ENCODE data around the gene GRB7. TPM values are rescaled to one million over a fixed set of nuclear protein-coding genes. Genes with fewer than 3 reads are reported as not detected.

The GRB7 gene
- total and polyA plus RNA-seq, 2 donors (not counting 1 experiment from before 2014, with no cell fraction given) = 0.81 to 0.84 TPM

DNA sequence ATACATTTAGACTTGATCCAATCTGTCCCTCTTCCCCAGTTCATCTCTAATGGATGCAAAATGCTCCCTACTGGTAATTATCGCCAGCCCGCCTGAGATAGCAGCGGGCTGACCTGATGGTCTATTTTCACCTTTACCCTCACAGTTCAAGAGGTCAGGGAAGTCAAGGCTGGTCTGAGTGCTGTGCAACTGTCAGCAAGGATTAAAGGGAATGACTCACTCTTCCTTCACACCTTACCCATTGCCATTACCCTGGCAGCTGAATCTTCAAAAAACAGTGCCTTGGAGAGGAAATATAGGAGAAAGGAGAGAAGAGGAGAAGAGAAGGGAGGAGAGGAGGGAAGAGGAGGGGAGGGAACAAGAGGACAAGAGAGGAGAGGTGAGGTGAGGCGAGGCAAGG lies 36.3 kb downstream of the GRB7 start:
- Histone ChIP-seq H3K27me3 (replicated peaks in 1 of 4; ENCODE audit: control extremely low read depth in 1 of 4, control insufficient read depth in 3 of 4, insufficient read depth in 4 of 4, low read length in 3 of 4) (no peaks in the 10 kb centered on the region), H3K4me3 (ENCODE audit: control extremely low read depth in 1 of 5, extremely low read depth in 1 of 5, insufficient read depth in 1 of 5, low read depth in 2 of 5, low read length in 4 of 5) (peak overlapping the region in 2 of 5 experiments; percentile 30 to 86), H3K9me3 (ENCODE audit: control extremely low read depth in 1 of 3, control insufficient read depth in 2 of 3, insufficient read depth in 1 of 3, low read length in 2 of 3) (no peaks in the 10 kb centered on the region), H3K4me2 (replicated peaks; ENCODE audit: low read depth, low read length, poor library complexity, severe bottlenecking) (peak overlapping the region; percentile 77), H2AFZ (ENCODE audit: insufficient read depth, low read depth, low read length, poor library complexity, severe bottlenecking) (no peak overlapping the region), H3K36me3 (replicated peaks in 1 of 2; ENCODE audit: control extremely low read depth in 1 of 2, control insufficient read depth in 1 of 2, extremely low read depth in 1 of 2, insufficient read depth in 2 of 2, low read length in 1 of 2) (peaks cover 0 to 57% of the 10 kb centered on the region in 2 experiments), H3K9ac (ENCODE audit: low read length) (peak overlapping the region; percentile 74), H3K27ac (ENCODE audit: low read length in 2 of 2) (peak overlapping the region; percentile 74 to 86), H4K20me1 (ENCODE audit: control insufficient read depth, insufficient read depth, low read length, poor library complexity, severe bottlenecking) (peaks cover 4% of the 10 kb centered on the region), H3K79me2 (ENCODE audit: control insufficient read depth, insufficient read depth, low read length) (peaks cover 98% of the 10 kb centered on the region), H3K4me1 (ENCODE audit: control insufficient read depth in 2 of 2, insufficient read depth in 2 of 2, low read length in 2 of 2) (peaks cover 91 to 92% of the 10 kb centered on the region in 2 donors)
- no peaks in the 10 kb centered on the region for H3K27me3 Mint-ChIP-seq
- H3K4me1 Mint-ChIP-seq = peaks cover 93% of the 10 kb centered on the region
- CTCF ChIA-PET = no interaction called here
- peak overlapping the region; percentile 76 for H3K4me3 Mint-ChIP-seq
- POLR2A ChIA-PET = no interaction called here
- peak overlapping the region; percentile 90 for H3K27ac Mint-ChIP-seq
- no peak for ATAC-seq (ENCODE audit: low read depth)
- no peaks in the 10 kb centered on the region for H3K9me3 Mint-ChIP-seq (ENCODE audit: insufficient read depth)
- WGBS (ENCODE audit: insufficient coverage) = no CpG with 5 or more reads among the region's 4 CpGs
- TF ChIP-seq, protein P1, sequence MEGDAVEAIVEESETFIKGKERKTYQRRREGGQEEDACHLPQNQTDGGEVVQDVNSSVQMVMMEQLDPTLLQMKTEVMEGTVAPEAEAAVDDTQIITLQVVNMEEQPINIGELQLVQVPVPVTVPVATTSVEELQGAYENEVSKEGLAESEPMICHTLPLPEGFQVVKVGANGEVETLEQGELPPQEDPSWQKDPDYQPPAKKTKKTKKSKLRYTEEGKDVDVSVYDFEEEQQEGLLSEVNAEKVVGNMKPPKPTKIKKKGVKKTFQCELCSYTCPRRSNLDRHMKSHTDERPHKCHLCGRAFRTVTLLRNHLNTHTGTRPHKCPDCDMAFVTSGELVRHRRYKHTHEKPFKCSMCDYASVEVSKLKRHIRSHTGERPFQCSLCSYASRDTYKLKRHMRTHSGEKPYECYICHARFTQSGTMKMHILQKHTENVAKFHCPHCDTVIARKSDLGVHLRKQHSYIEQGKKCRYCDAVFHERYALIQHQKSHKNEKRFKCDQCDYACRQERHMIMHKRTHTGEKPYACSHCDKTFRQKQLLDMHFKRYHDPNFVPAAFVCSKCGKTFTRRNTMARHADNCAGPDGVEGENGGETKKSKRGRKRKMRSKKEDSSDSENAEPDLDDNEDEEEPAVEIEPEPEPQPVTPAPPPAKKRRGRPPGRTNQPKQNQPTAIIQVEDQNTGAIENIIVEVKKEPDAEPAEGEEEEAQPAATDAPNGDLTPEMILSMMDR (IDR thresholded peaks at IDR 0.05) = no peak
- TF ChIP-seq EZH2 (IDR thresholded peaks at IDR 0.05; ENCODE audit: borderline replicate concordance, insufficient read depth, low read depth, low read length, poor library complexity, severe bottlenecking) = no peak
- intact Hi-C loops (cut with micrococcal nuclease) = loop anchor here (2.0 to 5.0 kb wide), 2 partner anchors 41 to 88 kb away; partner anchors contain the start of gene IKZF3
- DNase-seq = no peak

DNA sequence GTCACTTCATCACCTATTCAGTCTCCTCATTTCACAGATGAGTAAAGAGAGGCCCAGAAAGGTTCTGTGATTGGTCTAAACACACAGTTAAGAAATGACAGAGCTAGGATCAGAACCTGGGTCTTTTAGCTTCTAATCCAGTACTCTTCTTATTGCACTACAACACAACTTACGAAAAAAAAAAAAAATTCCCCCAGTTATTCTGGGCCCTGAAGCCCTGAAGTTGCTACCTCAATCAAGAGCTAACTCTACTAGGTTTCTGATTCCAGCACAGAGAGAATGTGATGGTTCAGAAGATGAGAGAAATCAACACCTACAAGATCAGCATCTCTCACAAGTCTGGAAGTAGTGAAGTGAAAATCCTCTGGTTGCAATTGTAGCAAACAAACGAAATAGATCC lies 37.3 kb downstream of the GRB7 start:
- peak overlapping the region; percentile 93 for H3K27ac Mint-ChIP-seq
- H4K20me1 ChIP-seq (ENCODE audit: control insufficient read depth, insufficient read depth, low read length, poor library complexity, severe bottlenecking) = no peaks in the 10 kb centered on the region
- peak overlapping the region; percentile 74 for H3K9ac ChIP-seq (ENCODE audit: low read length)
- H2AFZ ChIP-seq (ENCODE audit: insufficient read depth, low read depth, low read length, poor library complexity, severe bottlenecking) = no peak overlapping the region
- ATAC-seq (ENCODE audit: low read depth) (peak; percentile 39), DNase-seq (no peak)
- H3K27me3 ChIP-seq (replicated peaks in 1 of 4; ENCODE audit: control extremely low read depth in 1 of 4, control insufficient read depth in 3 of 4, insufficient read depth in 4 of 4, low read length in 3 of 4) = no peaks in the 10 kb centered on the region
- H3K4me2 ChIP-seq (replicated peaks; ENCODE audit: low read depth, low read length, poor library complexity, severe bottlenecking) = peak overlapping the region; percentile 77
- H3K36me3 ChIP-seq (replicated peaks in 1 of 2; ENCODE audit: control extremely low read depth in 1 of 2, control insufficient read depth in 1 of 2, extremely low read depth in 1 of 2, insufficient read depth in 2 of 2, low read length in 1 of 2) = peaks cover 0 to 56% of the 10 kb centered on the region in 2 experiments
- H3K9me3 Mint-ChIP-seq (ENCODE audit: insufficient read depth) = no peaks in the 10 kb centered on the region
- peak overlapping the region in 3 of 5 experiments; percentile 30 to 86 (median 43) for H3K4me3 ChIP-seq (ENCODE audit: control extremely low read depth in 1 of 5, extremely low read depth in 1 of 5, insufficient read depth in 1 of 5, low read depth in 2 of 5, low read length in 4 of 5)
- TF ChIP-seq, protein P1 (IDR thresholded peaks at IDR 0.05) = no peak
- TF ChIP-seq EZH2 (IDR thresholded peaks at IDR 0.05; ENCODE audit: borderline replicate concordance, insufficient read depth, low read depth, low read length, poor library complexity, severe bottlenecking) = no peak
- peaks cover 95% of the 10 kb centered on the region for H3K79me2 ChIP-seq (ENCODE audit: control insufficient read depth, insufficient read depth, low read length)
- intact Hi-C loops (cut with micrococcal nuclease) = loop anchor here (1.0 to 5.0 kb wide), 3 partner anchors 19 to 207 kb away; partner anchors contain the start of gene PSMD3
- peak overlapping the region; percentile 74 to 86 for H3K27ac ChIP-seq (ENCODE audit: low read length in 2 of 2)
- POLR2A ChIA-PET = interaction anchor here (0.6 to 3.9 kb wide), 5 partner anchors 16 to 150 kb away, joined by 3 to 46 read pairs (median 4); no protein-coding TSS in a partner anchor
- no CpG with 5 or more reads among the region's 2 CpGs for WGBS (ENCODE audit: insufficient coverage)
- peaks cover 86% of the 10 kb centered on the region for H3K4me1 Mint-ChIP-seq
- H3K27me3 Mint-ChIP-seq = no peaks in the 10 kb centered on the region
- CTCF ChIA-PET = interaction anchor here (0.5 to 3.5 kb wide), 5 partner anchors 16 to 187 kb away, joined by 3 to 32 read pairs (median 5); no protein-coding TSS in a partner anchor
- peak overlapping the region; percentile 77 for H3K4me3 Mint-ChIP-seq
- no peaks in the 10 kb centered on the region for H3K9me3 ChIP-seq (ENCODE audit: control extremely low read depth in 1 of 3, control insufficient read depth in 2 of 3, insufficient read depth in 1 of 3, low read length in 2 of 3)
- H3K4me1 ChIP-seq (ENCODE audit: control insufficient read depth in 2 of 2, insufficient read depth in 2 of 2, low read length in 2 of 2) = peaks cover 82 to 91% of the 10 kb centered on the region in 2 donors

Data from B cell (primary cell).